B cell (primary cell): ENCODE measurements around the gene FRMD4A. TPM values are rescaled to one million over a fixed set of nuclear protein-coding genes. Genes with fewer than 3 reads are reported as not detected.

Experiments used
- ATAC-seq: fragments of 200-7000 bp; cut with Tn5 transposase; one replicate; pipeline ENCODE4 v1.10.0; 2021; ENCODE audit warnings: low read depth, mild to moderate bottlenecking, moderate number of reproducible peaks, moderate library complexity
- CTCF ChIA-PET: fragments of 350-600 bp; sonication (Branson Sonifier 250); formaldehyde crosslinking; loops from one replicate; lab custom pipeline; 2021; ENCODE audit warnings: antibody characterized with exemption, inconsistent platforms; lab: Charles Lee
- POLR2A ChIA-PET: fragments of 350-600 bp; sonication (Branson Sonifier 250); formaldehyde crosslinking; loops from one replicate; lab custom pipeline; 2021; ENCODE audit warnings: antibody characterized with exemption; lab: Charles Lee
- DNase-seq: peaks from one replicate; pipeline ENCODE4 v3.0.0; 2013
- H2AFZ ChIP-seq: 2 replicates; pipeline ENCODE4 v1.6.1; 2012; ENCODE audit warnings: mild to moderate bottlenecking, low read depth, low read length; ENCODE audit not compliant: insufficient read depth, poor library complexity, severe bottlenecking
- H3K27ac ChIP-seq, 2 donors: 1 replicate in 1 of 2; 2 replicates in 1 of 2; pipeline ENCODE4 v1.5.1; 2012 to 2013; ENCODE audit warnings: low read length in 2 of 2, mild to moderate bottlenecking in 2 of 2, moderate library complexity in 1 of 2
- H3K27me3 ChIP-seq, 4 experiments: fragments of 200-600 bp in 1 of 4; sonication (generic) in 1 of 4; replicated peaks in 1 of 4; 1 replicate in 2 of 4; 2 replicates in 2 of 4; pipeline versions ENCODE4 v1.6.1 to v1.7.0; 2013 to 2016; ENCODE audit warnings: low read length in 3 of 4, mild to moderate bottlenecking in 2 of 4, mixed read lengths in 1 of 4, moderate library complexity in 1 of 4; ENCODE audit not compliant: insufficient read depth in 4 of 4, control insufficient read depth in 3 of 4; ENCODE audit errors: control extremely low read depth in 1 of 4
- H3K36me3 ChIP-seq, 2 experiments: replicated peaks in 1 of 2; 1 replicate in 1 of 2; 2 replicates in 1 of 2; pipeline versions ENCODE4 v1.6.1 to v1.7.1; 2013; ENCODE audit warnings: low read length in 1 of 2; ENCODE audit not compliant: insufficient read depth in 2 of 2, control insufficient read depth in 1 of 2; ENCODE audit errors: control extremely low read depth in 1 of 2, extremely low read depth in 1 of 2
- H3K4me1 ChIP-seq, 2 donors: fragments of 200-600 bp in 1 of 2; sonication (generic) in 1 of 2; 1 replicate in 1 of 2; 2 replicates in 1 of 2; pipeline versions ENCODE4 v1.5.1 to v1.6.1; 2013 to 2017; ENCODE audit warnings: low read length in 2 of 2; ENCODE audit not compliant: control insufficient read depth in 2 of 2, insufficient read depth in 2 of 2
- H3K4me2 ChIP-seq: replicated peaks from 2 replicates; pipeline ENCODE3; 2012; ENCODE audit warnings: mild to moderate bottlenecking, low read depth, low read length; ENCODE audit not compliant: poor library complexity, severe bottlenecking
- H3K4me3 ChIP-seq, 5 experiments: fragments of 200-600 bp in 1 of 5; sonication (generic) in 1 of 5; 1 replicate in 3 of 5; 2 replicates in 2 of 5; pipeline versions ENCODE4 v1.5.1 to v1.7.0; 2011 to 2016; ENCODE audit warnings: low read length in 4 of 5, mild to moderate bottlenecking in 4 of 5, low read depth in 2 of 5, control low read depth in 1 of 5, moderate library complexity in 1 of 5; ENCODE audit not compliant: insufficient read depth in 1 of 5; ENCODE audit errors: control extremely low read depth in 1 of 5, extremely low read depth in 1 of 5
- H3K79me2 ChIP-seq: fragments of 200-600 bp; sonication (generic); one replicate; pipeline ENCODE4 v1.6.0; 2016; ENCODE audit warnings: low read length; ENCODE audit not compliant: control insufficient read depth, insufficient read depth
- H3K9ac ChIP-seq: fragments of 200-600 bp; sonication (generic); 2 replicates; pipeline ENCODE4 v1.6.1; 2017; ENCODE audit warnings: mild to moderate bottlenecking, low read length, moderate library complexity
- H3K9me3 ChIP-seq, 3 donors: one replicate each; pipeline versions ENCODE4 v1.6.1 to v1.7.1; 2013; ENCODE audit warnings: low read length in 2 of 3; ENCODE audit not compliant: control insufficient read depth in 2 of 3, insufficient read depth in 1 of 3; ENCODE audit errors: control extremely low read depth in 1 of 3
- H4K20me1 ChIP-seq: 2 replicates; pipeline ENCODE4 v1.6.0; 2012; ENCODE audit warnings: mild to moderate bottlenecking, low read length; ENCODE audit not compliant: insufficient read depth, control insufficient read depth, poor library complexity, severe bottlenecking
- H3K27ac Mint-ChIP-seq: one replicate; pipeline ENCODE4 v1.8.0; 2021; ENCODE audit warnings: mixed read lengths
- H3K27me3 Mint-ChIP-seq: one replicate; pipeline ENCODE4 v1.8.0; 2021; ENCODE audit warnings: mixed read lengths
- H3K4me1 Mint-ChIP-seq: one replicate; pipeline ENCODE4 v1.8.0; 2021; ENCODE audit warnings: mixed read lengths
- H3K4me3 Mint-ChIP-seq: one replicate; pipeline ENCODE4 v1.8.0; 2021; ENCODE audit warnings: mixed read lengths
- H3K9me3 Mint-ChIP-seq: one replicate; pipeline ENCODE4 v1.8.0; 2022; ENCODE audit warnings: mixed read lengths; ENCODE audit not compliant: insufficient read depth
- EZH2 ChIP-seq: IDR thresholded peaks from 2 replicates; pipeline ENCODE4 v1.6.1; 2012; ENCODE audit warnings: borderline replicate concordance, low read depth, mild to moderate bottlenecking, moderate library complexity, low read length; ENCODE audit not compliant: insufficient read depth, poor library complexity, severe bottlenecking
- WGBS: methylation state at CpG from one replicate; pipeline ENCODE4 v1.1.5; 2013; ENCODE audit warnings: missing lambda C conversion rate; ENCODE audit not compliant: insufficient coverage; 5-methylcytosine and 5-hydroxymethylcytosine counted together
- intact Hi-C: fragments of 100-400 bp; cut with micrococcal nuclease; formaldehyde crosslinking; loops from one replicate; pipeline ENCODE4 v1.10.0; 2022
- polyA minus RNA-seq: library from RNA; depleted of rRNA, polyadenylated mRNA; stranded (reverse); fragments of >200 nt; gene quantifications from 2 replicates; pipeline ENCODE4 v1.2.3, GENCODE V29; 2012
- polyA plus RNA-seq: library from polyadenylated mRNA; depleted of rRNA; stranded (reverse); fragments of >200 nt; gene quantifications from 2 replicates; pipeline ENCODE4 v1.2.3, GENCODE V29; 2012
- total RNA-seq, 2 donors: library from RNA; stranded (reverse); fragments of 120-200 nt in 1 of 2; gene quantifications; 1 replicate in 1 of 2; 2 replicates in 1 of 2; pipeline versions ENCODE4 v1.2.3 to v1.2.4, GENCODE V29; 2013 to 2022
- TF ChIP-seq, protein P1 (sequence below): fragments of 200-600 bp; IDR thresholded peaks from one replicate; pipeline ENCODE4 v1.8.0; 2022; ENCODE audit warnings: antibody characterized with exemption, mild to moderate bottlenecking

The FRMD4A gene
- total RNA-seq = 3.4 and 4.7 TPM in 2 replicates
- total RNA-seq (2013) = 0.79 TPM
- 0.22 and 0.76 TPM in 2 replicates for polyA plus RNA-seq
- polyA minus RNA-seq = 1.2 and 2.3 TPM in 2 replicates

DNA sequence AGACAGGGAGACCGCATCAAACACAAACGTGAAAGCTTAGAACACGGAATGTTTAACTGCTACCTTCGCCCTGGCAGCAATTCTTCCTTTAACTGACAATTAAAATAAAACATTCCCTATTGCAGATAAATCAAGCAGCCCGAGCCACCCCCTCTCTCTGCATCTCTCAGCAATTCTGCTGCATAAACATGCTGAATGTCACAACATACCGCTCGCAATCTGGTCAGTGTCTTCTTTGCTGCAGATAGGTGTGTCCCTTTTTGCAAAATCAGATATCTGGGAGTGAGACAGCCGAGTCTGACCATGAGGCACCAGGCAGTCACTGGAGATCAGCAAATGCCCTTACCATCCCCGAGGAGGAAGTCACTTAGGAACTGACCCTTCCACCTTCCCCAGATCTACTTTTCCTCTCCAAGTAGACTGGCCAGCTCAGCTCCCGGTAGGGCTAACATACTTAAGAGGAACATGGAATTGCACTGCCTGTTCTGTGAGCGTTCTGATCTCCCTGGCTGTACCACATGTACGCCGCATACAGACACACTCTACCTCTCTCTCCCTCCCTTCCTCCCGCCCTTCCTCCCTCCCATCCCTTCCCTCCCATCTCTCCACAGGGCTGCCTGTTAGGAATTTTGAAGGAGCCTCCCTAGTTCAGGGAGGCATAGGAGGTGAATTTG, at the start of gene FRMD4A:
FRMD4A (minus strand) TSS at position 537 of the 674 bp plus-strand sequence.
- no peaks in the 10 kb centered on the region for H3K4me1 Mint-ChIP-seq
- ChIA-PET POLR2A (no interaction called here), CTCF (no interaction called here)
- H3K79me2 ChIP-seq = no peaks in the 10 kb centered on the region
- H3K4me1 ChIP-seq = no peaks in the 10 kb centered on the region
- H3K9me3 Mint-ChIP-seq = no peaks in the 10 kb centered on the region
- H3K9ac ChIP-seq = no peak within 1 kb of the TSS
- no peak within 1 kb of the TSS for H3K4me3 Mint-ChIP-seq
- no peaks in the 10 kb centered on the region for H4K20me1 ChIP-seq
- peaks cover 54% of the 10 kb centered on the region for H3K27me3 Mint-ChIP-seq
- ATAC-seq (no peak), DNase-seq (no peak)
- H3K4me2 ChIP-seq = no peak within 1 kb of the TSS
- intact Hi-C loops = no loop called here
- H3K9me3 ChIP-seq = no peaks in the 10 kb centered on the region
- H3K27ac ChIP-seq = no peak within 1 kb of the TSS
- H3K36me3 ChIP-seq = no peaks in the 10 kb centered on the region
- H3K4me3 ChIP-seq = no peak within 1 kb of the TSS
- no peak for TF ChIP-seq EZH2
- TF ChIP-seq, protein P1, sequence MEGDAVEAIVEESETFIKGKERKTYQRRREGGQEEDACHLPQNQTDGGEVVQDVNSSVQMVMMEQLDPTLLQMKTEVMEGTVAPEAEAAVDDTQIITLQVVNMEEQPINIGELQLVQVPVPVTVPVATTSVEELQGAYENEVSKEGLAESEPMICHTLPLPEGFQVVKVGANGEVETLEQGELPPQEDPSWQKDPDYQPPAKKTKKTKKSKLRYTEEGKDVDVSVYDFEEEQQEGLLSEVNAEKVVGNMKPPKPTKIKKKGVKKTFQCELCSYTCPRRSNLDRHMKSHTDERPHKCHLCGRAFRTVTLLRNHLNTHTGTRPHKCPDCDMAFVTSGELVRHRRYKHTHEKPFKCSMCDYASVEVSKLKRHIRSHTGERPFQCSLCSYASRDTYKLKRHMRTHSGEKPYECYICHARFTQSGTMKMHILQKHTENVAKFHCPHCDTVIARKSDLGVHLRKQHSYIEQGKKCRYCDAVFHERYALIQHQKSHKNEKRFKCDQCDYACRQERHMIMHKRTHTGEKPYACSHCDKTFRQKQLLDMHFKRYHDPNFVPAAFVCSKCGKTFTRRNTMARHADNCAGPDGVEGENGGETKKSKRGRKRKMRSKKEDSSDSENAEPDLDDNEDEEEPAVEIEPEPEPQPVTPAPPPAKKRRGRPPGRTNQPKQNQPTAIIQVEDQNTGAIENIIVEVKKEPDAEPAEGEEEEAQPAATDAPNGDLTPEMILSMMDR = no peak
- H3K27ac Mint-ChIP-seq = no peak within 1 kb of the TSS
- WGBS = 78% methylated on average over 12 of the region's 14 CpGs
- H3K27me3 ChIP-seq = peaks cover 0 to 11% (median 5%) of the 10 kb centered on the region in 4 experiments
- H2AFZ ChIP-seq = no peak within 1 kb of the TSS

DNA sequence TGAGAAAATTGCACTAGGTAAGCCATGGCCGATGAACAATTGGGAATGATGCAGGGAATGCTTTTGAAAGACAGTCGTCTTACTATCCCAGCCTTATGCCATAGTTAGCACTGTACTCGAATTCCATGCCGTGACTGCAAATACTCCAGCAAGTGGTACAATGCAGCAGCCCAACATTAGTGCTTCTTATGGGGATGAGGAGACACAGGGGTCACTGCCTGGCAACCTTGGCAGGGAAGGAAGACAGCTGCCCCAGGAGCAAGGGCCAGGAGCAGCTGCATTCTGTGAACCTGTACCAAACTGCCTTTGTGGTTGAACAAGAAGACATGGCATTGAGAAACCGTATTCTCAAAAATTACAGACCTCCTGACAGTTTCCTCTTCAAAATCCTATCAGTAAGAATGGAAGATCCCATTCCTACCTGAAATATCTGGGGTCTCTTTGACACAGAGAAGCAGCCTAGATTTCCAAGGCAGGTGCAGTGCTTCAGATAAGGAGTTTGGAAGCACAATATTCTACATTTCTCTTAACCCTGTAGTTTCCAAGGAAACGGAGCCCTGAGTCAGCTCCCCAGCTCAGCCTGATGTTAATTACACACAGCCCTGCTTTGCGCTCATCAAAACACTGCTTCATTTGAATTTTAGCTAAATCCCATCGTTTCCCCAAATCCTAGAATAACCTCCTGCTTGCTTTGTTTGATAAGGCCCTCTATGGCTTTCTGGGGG, 49.0 kb upstream of the FRMD4A start:
- CTCF ChIA-PET = interaction anchor here (1.2 kb wide), 1 partner anchor 9 kb away, joined by 3 read pairs; no protein-coding TSS in a partner anchor
- no peak overlapping the region for H2AFZ ChIP-seq
- no peaks in the 10 kb centered on the region for H3K79me2 ChIP-seq
- H4K20me1 ChIP-seq = no peaks in the 10 kb centered on the region
- no peak overlapping the region for H3K9ac ChIP-seq
- no peak overlapping the region for H3K4me3 ChIP-seq
- H3K27me3 ChIP-seq = peaks cover 0 to 14% (median 0%) of the 10 kb centered on the region in 4 experiments
- H3K4me3 Mint-ChIP-seq = no peak overlapping the region
- peaks cover 18% of the 10 kb centered on the region for H3K4me1 Mint-ChIP-seq
- H3K9me3 Mint-ChIP-seq = no peaks in the 10 kb centered on the region
- WGBS = 86% methylated on average over 7 of the region's 8 CpGs
- DNase-seq (no peak), ATAC-seq (no peak)
- no peak overlapping the region for H3K27ac ChIP-seq
- peaks cover 50% of the 10 kb centered on the region for H3K27me3 Mint-ChIP-seq
- POLR2A ChIA-PET = no interaction called here
- H3K9me3 ChIP-seq = no peaks in the 10 kb centered on the region
- no peak overlapping the region for H3K27ac Mint-ChIP-seq
- no peak overlapping the region for H3K4me2 ChIP-seq
- H3K36me3 ChIP-seq = no peaks in the 10 kb centered on the region
- TF ChIP-seq, protein P1 = no peak
- no peak for TF ChIP-seq EZH2
- intact Hi-C loops = no loop called here
- peaks cover 8 to 15% of the 10 kb centered on the region in 2 donors for H3K4me1 ChIP-seq
